Measurements from ENCODE around the gene GAMT. TPM values are rescaled to one million over a fixed set of nuclear protein-coding genes. Genes with fewer than 3 reads are reported as not detected.

Gene GAMT
- total RNA-seq, 1 experiment from 2014 or later = 27.7 TPM

- TF ChIP-seq, protein P1, sequence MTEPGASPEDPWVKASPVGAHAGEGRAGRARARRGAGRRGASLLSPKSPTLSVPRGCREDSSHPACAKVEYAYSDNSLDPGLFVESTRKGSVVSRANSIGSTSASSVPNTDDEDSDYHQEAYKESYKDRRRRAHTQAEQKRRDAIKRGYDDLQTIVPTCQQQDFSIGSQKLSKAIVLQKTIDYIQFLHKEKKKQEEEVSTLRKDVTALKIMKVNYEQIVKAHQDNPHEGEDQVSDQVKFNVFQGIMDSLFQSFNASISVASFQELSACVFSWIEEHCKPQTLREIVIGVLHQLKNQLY (CRISPR knock-in tag; IDR thresholded peaks at IDR 0.05) = no peak
- H3K9me3 Mint-ChIP-seq = no peaks in the 10 kb centered on the region
- ChIA-PET POLR2A (no interaction called here), CTCF (interaction anchor here (1.0 kb wide), 1 partner anchor 102 kb away, joined by 3 read pairs; no protein-coding TSS in a partner anchor)
- no peak for ATAC-seq
- H3K27ac Mint-ChIP-seq = no peak overlapping the region
- H3K4me3 Mint-ChIP-seq = no peak overlapping the region
- H3K27me3 Mint-ChIP-seq (ENCODE audit: low read depth) = peaks cover 4% of the 10 kb centered on the region
- peaks cover 19% of the 10 kb centered on the region for H3K36me3 Mint-ChIP-seq
- no peak for DNase-seq (ENCODE audit: low spot score)
- H3K4me1 Mint-ChIP-seq = peaks cover 6% of the 10 kb centered on the region
Measured at GRCh38 chr19:1386945-1387683, 14.2 kb downstream of the GAMT start.

DNA sequence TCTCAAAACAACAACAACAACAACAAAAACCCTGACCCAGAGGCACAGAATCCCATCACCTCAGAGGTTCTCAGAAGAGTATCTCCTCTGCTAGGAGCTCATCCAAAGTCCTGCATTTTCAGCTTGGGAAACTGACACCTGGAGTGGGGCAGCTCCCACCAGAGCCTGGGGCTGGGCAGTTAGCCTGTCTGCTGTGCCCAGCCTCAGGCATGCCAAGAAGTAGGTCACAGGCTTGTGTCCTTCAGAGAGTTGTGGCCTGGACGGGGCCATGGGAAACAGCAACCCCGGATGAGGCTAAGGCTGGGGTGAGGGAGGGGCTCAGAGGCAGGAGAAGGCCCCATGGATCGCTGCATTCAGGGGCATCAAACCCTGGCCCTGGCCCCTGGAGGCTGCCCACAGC is 15.5 kb downstream of the GAMT start:
- CTCF ChIA-PET = interaction anchor here (1.4 kb wide), 1 partner anchor 106 kb away, joined by 3 read pairs; no protein-coding TSS in a partner anchor
- TF ChIP-seq TP53 (CRISPR knock-in tag; IDR thresholded peaks at IDR 0.05) (no peak), SP1 (CRISPR knock-in tag; conservative IDR thresholded peaks at IDR 0.05) (no peak), SOX15 (CRISPR knock-in tag; IDR thresholded peaks at IDR 0.05) (no peak), GABPB1 (CRISPR knock-in tag; IDR thresholded peaks at IDR 0.05) (no peak), ZNF396 (CRISPR knock-in tag; IDR thresholded peaks at IDR 0.05; ENCODE audit: borderline replicate concordance) (no peak), IRF2 (CRISPR knock-in tag; IDR thresholded peaks at IDR 0.05; ENCODE audit: borderline replicate concordance, low read depth) (no peak), ZBTB21 (CRISPR knock-in tag; IDR thresholded peaks at IDR 0.05; ENCODE audit: borderline replicate concordance) (no peak), NFYB (CRISPR knock-in tag; conservative IDR thresholded peaks at IDR 0.05; ENCODE audit: low read depth) (no peak), CBFB (CRISPR knock-in tag; IDR thresholded peaks at IDR 0.05; ENCODE audit: low read depth) (no peak), TCF7 (CRISPR knock-in tag; IDR thresholded peaks at IDR 0.05; ENCODE audit: low read depth) (no peak), AFF4 (CRISPR knock-in tag; IDR thresholded peaks at IDR 0.05; ENCODE audit: borderline replicate concordance) (no peak), CREB1 (CRISPR knock-in tag; IDR thresholded peaks at IDR 0.05) (no peak)
- TF ChIP-seq, protein P2, sequence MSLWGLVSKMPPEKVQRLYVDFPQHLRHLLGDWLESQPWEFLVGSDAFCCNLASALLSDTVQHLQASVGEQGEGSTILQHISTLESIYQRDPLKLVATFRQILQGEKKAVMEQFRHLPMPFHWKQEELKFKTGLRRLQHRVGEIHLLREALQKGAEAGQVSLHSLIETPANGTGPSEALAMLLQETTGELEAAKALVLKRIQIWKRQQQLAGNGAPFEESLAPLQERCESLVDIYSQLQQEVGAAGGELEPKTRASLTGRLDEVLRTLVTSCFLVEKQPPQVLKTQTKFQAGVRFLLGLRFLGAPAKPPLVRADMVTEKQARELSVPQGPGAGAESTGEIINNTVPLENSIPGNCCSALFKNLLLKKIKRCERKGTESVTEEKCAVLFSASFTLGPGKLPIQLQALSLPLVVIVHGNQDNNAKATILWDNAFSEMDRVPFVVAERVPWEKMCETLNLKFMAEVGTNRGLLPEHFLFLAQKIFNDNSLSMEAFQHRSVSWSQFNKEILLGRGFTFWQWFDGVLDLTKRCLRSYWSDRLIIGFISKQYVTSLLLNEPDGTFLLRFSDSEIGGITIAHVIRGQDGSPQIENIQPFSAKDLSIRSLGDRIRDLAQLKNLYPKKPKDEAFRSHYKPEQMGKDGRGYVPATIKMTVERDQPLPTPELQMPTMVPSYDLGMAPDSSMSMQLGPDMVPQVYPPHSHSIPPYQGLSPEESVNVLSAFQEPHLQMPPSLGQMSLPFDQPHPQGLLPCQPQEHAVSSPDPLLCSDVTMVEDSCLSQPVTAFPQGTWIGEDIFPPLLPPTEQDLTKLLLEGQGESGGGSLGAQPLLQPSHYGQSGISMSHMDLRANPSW (CRISPR knock-in tag; conservative IDR thresholded peaks at IDR 0.05; ENCODE audit: low read depth) = no peak
- TF ChIP-seq, protein P3, sequence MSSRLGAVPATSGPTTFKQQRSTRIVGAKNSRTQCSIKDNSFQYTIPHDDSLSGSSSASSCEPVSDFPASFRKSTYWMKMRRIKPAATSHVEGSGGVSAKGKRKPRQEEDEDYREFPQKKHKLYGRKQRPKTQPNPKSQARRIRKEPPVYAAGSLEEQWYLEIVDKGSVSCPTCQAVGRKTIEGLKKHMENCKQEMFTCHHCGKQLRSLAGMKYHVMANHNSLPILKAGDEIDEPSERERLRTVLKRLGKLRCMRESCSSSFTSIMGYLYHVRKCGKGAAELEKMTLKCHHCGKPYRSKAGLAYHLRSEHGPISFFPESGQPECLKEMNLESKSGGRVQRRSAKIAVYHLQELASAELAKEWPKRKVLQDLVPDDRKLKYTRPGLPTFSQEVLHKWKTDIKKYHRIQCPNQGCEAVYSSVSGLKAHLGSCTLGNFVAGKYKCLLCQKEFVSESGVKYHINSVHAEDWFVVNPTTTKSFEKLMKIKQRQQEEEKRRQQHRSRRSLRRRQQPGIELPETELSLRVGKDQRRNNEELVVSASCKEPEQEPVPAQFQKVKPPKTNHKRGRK (CRISPR knock-in tag; IDR thresholded peaks at IDR 0.05; ENCODE audit: borderline replicate concordance) = no peak
- TF ChIP-seq, protein P4, sequence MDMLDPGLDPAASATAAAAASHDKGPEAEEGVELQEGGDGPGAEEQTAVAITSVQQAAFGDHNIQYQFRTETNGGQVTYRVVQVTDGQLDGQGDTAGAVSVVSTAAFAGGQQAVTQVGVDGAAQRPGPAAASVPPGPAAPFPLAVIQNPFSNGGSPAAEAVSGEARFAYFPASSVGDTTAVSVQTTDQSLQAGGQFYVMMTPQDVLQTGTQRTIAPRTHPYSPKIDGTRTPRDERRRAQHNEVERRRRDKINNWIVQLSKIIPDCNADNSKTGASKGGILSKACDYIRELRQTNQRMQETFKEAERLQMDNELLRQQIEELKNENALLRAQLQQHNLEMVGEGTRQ (CRISPR knock-in tag; IDR thresholded peaks at IDR 0.05) = no peak
- TF ChIP-seq, protein P5, sequence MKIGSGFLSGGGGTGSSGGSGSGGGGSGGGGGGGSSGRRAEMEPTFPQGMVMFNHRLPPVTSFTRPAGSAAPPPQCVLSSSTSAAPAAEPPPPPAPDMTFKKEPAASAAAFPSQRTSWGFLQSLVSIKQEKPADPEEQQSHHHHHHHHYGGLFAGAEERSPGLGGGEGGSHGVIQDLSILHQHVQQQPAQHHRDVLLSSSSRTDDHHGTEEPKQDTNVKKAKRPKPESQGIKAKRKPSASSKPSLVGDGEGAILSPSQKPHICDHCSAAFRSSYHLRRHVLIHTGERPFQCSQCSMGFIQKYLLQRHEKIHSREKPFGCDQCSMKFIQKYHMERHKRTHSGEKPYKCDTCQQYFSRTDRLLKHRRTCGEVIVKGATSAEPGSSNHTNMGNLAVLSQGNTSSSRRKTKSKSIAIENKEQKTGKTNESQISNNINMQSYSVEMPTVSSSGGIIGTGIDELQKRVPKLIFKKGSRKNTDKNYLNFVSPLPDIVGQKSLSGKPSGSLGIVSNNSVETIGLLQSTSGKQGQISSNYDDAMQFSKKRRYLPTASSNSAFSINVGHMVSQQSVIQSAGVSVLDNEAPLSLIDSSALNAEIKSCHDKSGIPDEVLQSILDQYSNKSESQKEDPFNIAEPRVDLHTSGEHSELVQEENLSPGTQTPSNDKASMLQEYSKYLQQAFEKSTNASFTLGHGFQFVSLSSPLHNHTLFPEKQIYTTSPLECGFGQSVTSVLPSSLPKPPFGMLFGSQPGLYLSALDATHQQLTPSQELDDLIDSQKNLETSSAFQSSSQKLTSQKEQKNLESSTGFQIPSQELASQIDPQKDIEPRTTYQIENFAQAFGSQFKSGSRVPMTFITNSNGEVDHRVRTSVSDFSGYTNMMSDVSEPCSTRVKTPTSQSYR (CRISPR knock-in tag; IDR thresholded peaks at IDR 0.05) = no peak
- H3K27ac Mint-ChIP-seq = no peak overlapping the region
- 0 out of 2 replicates have a peak overlapping the region, but pooled peaks have one; percentile 81 for H3K4me3 Mint-ChIP-seq
- POLR2A ChIA-PET = interaction anchor here (0.5 to 0.6 kb wide), 2 partner anchors 49 to 757 kb away, joined by 3 read pairs; no protein-coding TSS in a partner anchor
- H3K4me1 Mint-ChIP-seq = peaks cover 14% of the 10 kb centered on the region
- H3K9me3 Mint-ChIP-seq = no peaks in the 10 kb centered on the region
- peaks cover 4% of the 10 kb centered on the region for H3K27me3 Mint-ChIP-seq (ENCODE audit: low read depth)
- ATAC-seq (no peak), DNase-seq (ENCODE audit: low spot score) (no peak)
- peaks cover 14% of the 10 kb centered on the region for H3K36me3 Mint-ChIP-seq
